ENCODE data around the gene HDAC4. TPM values are rescaled to one million over a fixed set of nuclear protein-coding genes. Genes with fewer than 3 reads are reported as not detected.
A peak's percentile ranks its signal among the peaks of the same experiment; 100 is the strongest.

HDAC4 gene
- total and polyA plus RNA-seq, 5 donors: 7.8 to 29.1 (median 22.5) TPM

GRCh38 chr2:239328351-239329191, 72.2 kb downstream of the HDAC4 start:
- DNase-seq: peak; percentile 90 to 95 (median 94)
- no peak overlapping the region for H3K4me3 ChIP-seq (ENCODE audit: low read length)
- peak; percentile 89 to 94 for ATAC-seq

GRCh38 chr2:239327536-239328350, 73.1 kb downstream of the HDAC4 start:
- peak overlapping the region; percentile 98 for H3K27ac ChIP-seq (ENCODE audit: low read length)
- ATAC-seq (peak in 1 of 2 donors; percentile 2), DNase-seq (peak in 2 of 3 donors; percentile 69 to 80)
- no peaks in the 10 kb centered on the region for H3K9me3 ChIP-seq (ENCODE audit: control insufficient read depth, low read length)
- no peaks in the 10 kb centered on the region for H3K27me3 ChIP-seq (ENCODE audit: control insufficient read depth, insufficient read depth)
- peaks cover 23% of the 10 kb centered on the region for H3K4me1 ChIP-seq (ENCODE audit: control insufficient read depth, insufficient read depth, low read length)
- H3K4me3 ChIP-seq (ENCODE audit: low read length): no peak overlapping the region
- intact Hi-C loops (cut with DNase I): no loop called here
- 69% methylated on average over 13 of the region's 13 CpGs for WGBS

More at GRCh38 chr2:239328351-239329191, 72.2 kb downstream of the HDAC4 start:
- H3K4me1 ChIP-seq (ENCODE audit: control insufficient read depth, insufficient read depth, low read length): peaks cover 21% of the 10 kb centered on the region
- no peaks in the 10 kb centered on the region for H3K27me3 ChIP-seq (ENCODE audit: control insufficient read depth, insufficient read depth)
- 19% methylated on average over 19 of the region's 19 CpGs for WGBS
- no peaks in the 10 kb centered on the region for H3K9me3 ChIP-seq (ENCODE audit: control insufficient read depth, low read length)
- intact Hi-C loops (cut with DNase I): no loop called here
- peak overlapping the region; percentile 98 for H3K27ac ChIP-seq (ENCODE audit: low read length)

- DNase-seq (peak in 1 of 3 donors; percentile 59), ATAC-seq (no peak)
- H3K27me3 ChIP-seq (ENCODE audit: control insufficient read depth, insufficient read depth): no peaks in the 10 kb centered on the region
- H3K9me3 ChIP-seq (ENCODE audit: control insufficient read depth, low read length): no peaks in the 10 kb centered on the region
- H3K4me1 ChIP-seq (ENCODE audit: control insufficient read depth, insufficient read depth, low read length): peaks cover 25% of the 10 kb centered on the region
- 83% methylated on average over 16 of the region's 16 CpGs for WGBS
- H3K4me3 ChIP-seq (ENCODE audit: low read length): no peak overlapping the region
- intact Hi-C loops (cut with DNase I): no loop called here
- H3K27ac ChIP-seq (ENCODE audit: low read length): peak overlapping the region; percentile 4
Observed at GRCh38 chr2:239326831-239327535, 73.8 kb downstream of the HDAC4 start.

DNA sequence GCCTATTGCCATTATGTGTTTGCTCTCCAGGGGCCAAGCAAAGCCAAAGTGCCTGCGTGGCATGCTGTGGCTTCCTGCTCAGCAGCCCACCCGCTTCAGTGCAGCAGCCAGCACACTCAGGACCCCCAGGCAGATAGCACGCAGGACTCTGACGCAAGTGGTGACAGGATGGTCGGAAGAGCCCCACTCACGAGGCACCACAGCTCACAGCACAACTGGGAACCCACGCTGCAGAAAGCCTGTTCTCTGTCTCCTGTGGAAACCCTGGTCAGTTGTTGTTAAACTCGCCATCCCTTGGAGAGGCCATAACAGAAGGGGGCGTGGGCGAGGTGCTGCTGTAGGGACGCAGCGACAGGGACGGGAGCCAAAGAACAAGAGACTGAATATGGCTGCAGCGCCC, 76.4 kb downstream of the HDAC4 start:
- Histone ChIP-seq H3K27ac (ENCODE audit: low read length) (no peak overlapping the region), H3K27me3 (ENCODE audit: control insufficient read depth, insufficient read depth) (no peaks in the 10 kb centered on the region), H3K4me1 (ENCODE audit: control insufficient read depth, insufficient read depth, low read length) (peaks cover 17% of the 10 kb centered on the region), H3K4me3 (ENCODE audit: low read length) (no peak overlapping the region), H3K9me3 (ENCODE audit: control insufficient read depth, low read length) (no peaks in the 10 kb centered on the region)
- intact Hi-C loops (cut with DNase I): no loop called here
- DNase-seq (no peak), ATAC-seq (no peak)
- WGBS: 81% methylated on average over 14 of the region's 14 CpGs

DNA sequence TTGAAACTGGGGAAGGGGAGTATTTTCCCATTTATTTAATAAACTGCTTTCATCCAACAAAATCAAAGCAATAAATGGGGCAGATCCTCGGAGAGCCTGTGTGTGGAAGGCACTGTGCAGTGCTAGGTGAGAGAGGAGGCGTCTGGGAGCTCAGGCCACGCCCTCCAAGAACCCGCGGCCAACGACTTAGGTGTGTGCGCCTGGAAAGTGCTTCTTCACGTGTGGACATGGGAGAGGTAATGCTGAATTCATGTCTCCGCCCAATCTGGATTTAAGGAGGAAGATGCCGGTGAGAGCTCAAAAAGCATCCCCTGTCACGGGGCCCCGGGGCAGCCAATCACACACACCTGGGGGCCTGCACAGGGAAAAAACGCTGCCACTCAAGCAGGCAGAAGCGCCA, 77.4 kb downstream of the HDAC4 start:
- ATAC-seq: no peak
- Histone ChIP-seq H3K4me3 (ENCODE audit: low read length) (no peak overlapping the region), H3K9me3 (ENCODE audit: control insufficient read depth, low read length) (no peaks in the 10 kb centered on the region), H3K27ac (ENCODE audit: low read length) (no peak overlapping the region), H3K27me3 (ENCODE audit: control insufficient read depth, insufficient read depth) (no peaks in the 10 kb centered on the region), H3K4me1 (ENCODE audit: control insufficient read depth, insufficient read depth, low read length) (peaks cover 8% of the 10 kb centered on the region)
- intact Hi-C loops (cut with DNase I): no loop called here
- DNase-seq: no peak
- 95% methylated on average over 14 of the region's 14 CpGs for WGBS

- Histone ChIP-seq H3K4me3 (ENCODE audit: low read length) (no peak overlapping the region), H3K4me1 (ENCODE audit: control insufficient read depth, insufficient read depth, low read length) (peaks cover 8% of the 10 kb centered on the region), H3K27ac (ENCODE audit: low read length) (no peak overlapping the region), H3K9me3 (ENCODE audit: control insufficient read depth, low read length) (no peaks in the 10 kb centered on the region), H3K27me3 (ENCODE audit: control insufficient read depth, insufficient read depth) (no peaks in the 10 kb centered on the region)
- ATAC-seq: peak; percentile 8 to 48
- peak in 1 of 3 donors; percentile 42 for DNase-seq
- WGBS: 60% methylated on average over 14 of the region's 14 CpGs
- intact Hi-C loops (cut with DNase I): no loop called here
Observed at GRCh38 chr2:239322416-239323086, 78.3 kb downstream of the HDAC4 start.

GRCh38 chr2:239321596-239322415, 79.0 kb downstream of the HDAC4 start:
- DNase-seq (no peak), ATAC-seq (no peak)
- H3K4me3 ChIP-seq (ENCODE audit: low read length): no peak overlapping the region
- no peaks in the 10 kb centered on the region for H3K27me3 ChIP-seq (ENCODE audit: control insufficient read depth, insufficient read depth)
- no peak overlapping the region for H3K27ac ChIP-seq (ENCODE audit: low read length)
- intact Hi-C loops (cut with DNase I): no loop called here
- peaks cover 8% of the 10 kb centered on the region for H3K4me1 ChIP-seq (ENCODE audit: control insufficient read depth, insufficient read depth, low read length)
- no peaks in the 10 kb centered on the region for H3K9me3 ChIP-seq (ENCODE audit: control insufficient read depth, low read length)
- 90% methylated on average over 9 of the region's 9 CpGs for WGBS

- ATAC-seq (peak; percentile 46 to 64), DNase-seq (peak; percentile 56 to 71 (median 66))
- Histone ChIP-seq H3K4me1 (ENCODE audit: control insufficient read depth, insufficient read depth, low read length) (peaks cover 11% of the 10 kb centered on the region), H3K9me3 (ENCODE audit: control insufficient read depth, low read length) (no peaks in the 10 kb centered on the region), H3K27me3 (ENCODE audit: control insufficient read depth, insufficient read depth) (no peaks in the 10 kb centered on the region), H3K4me3 (ENCODE audit: low read length) (peak overlapping the region; percentile 33), H3K27ac (ENCODE audit: low read length) (peak overlapping the region; percentile 66)
- WGBS: 12% methylated on average over 20 of the region's 20 CpGs
- intact Hi-C loops (cut with DNase I): loop anchor here in 1 of 4 donors (10.0 kb wide), 1 partner anchor 94 kb away; no protein-coding TSS in a partner anchor
Observed at GRCh38 chr2:239318790-239319661, 81.8 kb downstream of the HDAC4 start.

- intact Hi-C loops (cut with DNase I): loop anchor here in 1 of 4 donors (10.0 kb wide), 1 partner anchor 93 kb away; no protein-coding TSS in a partner anchor
- WGBS: 78% methylated on average over 18 of the region's 18 CpGs
- peak; percentile 8 to 52 for ATAC-seq
Observed at GRCh38 chr2:239318151-239318611, 82.6 kb downstream of the HDAC4 start.

More at GRCh38 chr2:239318151-239318611, 82.6 kb downstream of the HDAC4 start:
- DNase-seq: peak in 1 of 3 donors; percentile 58
- Histone ChIP-seq H3K9me3 (ENCODE audit: control insufficient read depth, low read length) (no peaks in the 10 kb centered on the region), H3K27me3 (ENCODE audit: control insufficient read depth, insufficient read depth) (no peaks in the 10 kb centered on the region), H3K4me3 (ENCODE audit: low read length) (no peak overlapping the region), H3K4me1 (ENCODE audit: control insufficient read depth, insufficient read depth, low read length) (peaks cover 11% of the 10 kb centered on the region), H3K27ac (ENCODE audit: low read length) (peak overlapping the region; percentile 55)

All from right cardiac atrium (tissue), 5 donors.